ENCODE data around the gene COBL.

- no peak for TF ChIP-seq EZH2 (IDR thresholded peaks at IDR 0.05; ENCODE audit: insufficient read depth, poor library complexity, severe bottlenecking)
- TF ChIP-seq EZH2phosphoT487 (IDR thresholded peaks at IDR 0.05; ENCODE audit: insufficient read depth, low read depth), result no peak
Measured at GRCh38 chr7:51160990-51161615, 155.5 kb downstream of the COBL start.

Measured in GM23248 (cell line).